K562 (cell line): ENCODE measurements around the gene DNAAF1. TPM values are rescaled to one million over a fixed set of nuclear protein-coding genes. Genes with fewer than 3 reads are reported as not detected.
A peak's percentile ranks its signal among the peaks of the same experiment; 100 is the strongest.

Experiments
- ATF3 ChIP-seq, 2 experiments: fragments of 450-650 bp in 1 of 2; sonication (generic) in 1 of 2; formaldehyde crosslinking in 1 of 2; IDR thresholded peaks in 1 of 2; conservative IDR thresholded peaks in 1 of 2; 2 replicates each; pipeline versions ENCODE4 v1.6.1 to v1.8.1; 2016 to 2023; ENCODE audit warnings: mild to moderate bottlenecking in 2 of 2, moderate library complexity in 2 of 2, inconsistent platforms in 1 of 2, missing genetic modification reagents in 1 of 2
- E2F4 ChIP-seq: sonication (generic); formaldehyde crosslinking; IDR thresholded peaks from 2 replicates; pipeline ENCODE4 v1.8.0; 2022; ENCODE audit warnings: mild to moderate bottlenecking, low read depth, missing genetic modification reagents
- HDAC3 ChIP-seq: fragments of 450-650 bp; IDR thresholded peaks from 2 replicates; pipeline ENCODE4 v1.6.1; 2018; ENCODE audit warnings: borderline replicate concordance, mild to moderate bottlenecking, moderate library complexity; ENCODE audit not compliant: partially characterized antibody
- KLF6 ChIP-seq: fragments of 250-450 bp; sonication (Bioruptor Pico); IDR thresholded peaks from 2 replicates; pipeline ENCODE4 v1.4.0; 2020; ENCODE audit warnings: mild to moderate bottlenecking, moderate library complexity, borderline replicate concordance
- MEIS2 ChIP-seq: fragments of 450-650 bp; IDR thresholded peaks from 2 replicates; pipeline ENCODE4 v1.6.1; 2014; ENCODE audit warnings: mild to moderate bottlenecking; ENCODE audit not compliant: partially characterized antibody
- MNT ChIP-seq, 2 experiments: fragments of 450-650 bp; conservative IDR thresholded peaks; 2 replicates each; pipeline ENCODE4 v1.6.1; 2017; ENCODE audit warnings: mild to moderate bottlenecking in 2 of 2, moderate library complexity in 2 of 2
- NCOA2 ChIP-seq, 2 experiments: fragments of 450-650 bp; IDR thresholded peaks; 2 replicates each; pipeline ENCODE4 v1.6.1; 2018; ENCODE audit warnings: mild to moderate bottlenecking in 2 of 2, moderate library complexity in 1 of 2; ENCODE audit not compliant: partially characterized antibody in 2 of 2
- PHTF2 ChIP-seq: fragments of 250-450 bp; sonication (Bioruptor Pico); IDR thresholded peaks from 2 replicates; pipeline ENCODE4 v1.5.0; 2021; ENCODE audit warnings: mild to moderate bottlenecking
- SIRT6 ChIP-seq: IDR thresholded peaks from one replicate; pipeline ENCODE4 v1.6.1; 2012; ENCODE audit warnings: low read depth, mild to moderate bottlenecking, control low read depth, inconsistent platforms, low read length, moderate library complexity
- WHSC1 ChIP-seq: IDR thresholded peaks from one replicate; pipeline ENCODE4 v1.6.1; 2012; ENCODE audit warnings: low read length, control low read depth, inconsistent platforms
- ZNF124 ChIP-seq: sonication (generic); formaldehyde crosslinking; IDR thresholded peaks from 2 replicates; pipeline ENCODE4 v1.8.1; 2022; ENCODE audit warnings: missing genetic modification reagents
- ZNF277 ChIP-seq: fragments of 250-450 bp; sonication (Bioruptor Pico); IDR thresholded peaks from 2 replicates; pipeline ENCODE4 v1.8.0; 2022; ENCODE audit warnings: inconsistent platforms, mild to moderate bottlenecking, moderate library complexity, borderline replicate concordance
- polyA plus RNA-seq, 8 experiments: library from polyadenylated mRNA; depleted of rRNA in 4 of 8; stranded (reverse) in 5 of 8; unstranded in 3 of 8; fragments of >200 nt; fragmentation: Nextera tagmentation in 2 of 8; fragmentation: Illumina TruSeq in 1 of 8; extraction: Ambion mirVana in 2 of 8; extraction: Trizol in 1 of 8; gene quantifications; 2 replicates each; pipeline versions ENCODE4 v1.2.1 to v1.2.3, GENCODE V29; 2011 to 2014; ENCODE audit warnings: inconsistent platforms in 1 of 8, missing spikeins in 1 of 8
- total RNA-seq, 7 experiments: library from RNA; depleted of rRNA in 6 of 7; stranded (reverse); fragments of >200 nt in 6 of 7; fragmentation: Illumina TruSeq in 2 of 7; extraction: Trizol in 2 of 7; gene quantifications; 2 replicates each; pipeline versions ENCODE4 v1.2.1 to v1.2.3, GENCODE V29; 2011 to 2021; ENCODE audit warnings: low replicate concordance in 1 of 7
- TF ChIP-seq, protein P1 (sequence below): fragments of 150-350 bp; conservative IDR thresholded peaks from 2 replicates; pipeline ENCODE4 v1.6.1; 2014; ENCODE audit warnings: low read length
- TF ChIP-seq, protein P2 (sequence below), 3 experiments: IDR thresholded peaks in 2 of 3; conservative IDR thresholded peaks in 1 of 3; 2 replicates each; pipeline ENCODE4 v1.5.1; 2011 to 2012; ENCODE audit warnings: low read length in 3 of 3, mild to moderate bottlenecking in 3 of 3, control low read depth in 2 of 3, improper control_type of control experiment in 1 of 3, inconsistent platforms in 1 of 3, low read depth in 1 of 3, mixed read lengths in 1 of 3, moderate library complexity in 1 of 3; ENCODE audit not compliant: insufficient read depth in 2 of 3
- TF ChIP-seq, protein P3 (sequence below): sonication (generic); formaldehyde crosslinking; IDR thresholded peaks from 2 replicates; pipeline ENCODE4 v1.9.0; 2022; ENCODE audit warnings: mild to moderate bottlenecking, missing genetic modification reagents

Gene DNAAF1
- total and polyA plus RNA-seq, 9 of the 15 experiments (the other 6 are each of a cell fraction or from before 2014, with no cell fraction given), result 0.01 TPM; not detected in 8

GRCh38 chr16:84156342-84156784 is 11.3 kb downstream of the DNAAF1 start (continued):
- TF ChIP-seq WHSC1, result no peak
- no peak for TF ChIP-seq MNT (conservative IDR thresholded peaks at IDR 0.05)
- TF ChIP-seq SIRT6, result no peak
- TF ChIP-seq ATF3 (IDR thresholded peaks at IDR 0.05), result 0 out of 2 replicates have a peak, but pooled peaks have one; percentile 31
- TF ChIP-seq ATF3 (CRISPR knock-in tag; conservative IDR thresholded peaks at IDR 0.05), result no peak
- TF ChIP-seq PHTF2 (CRISPR knock-in tag), result no peak
- no peak for TF ChIP-seq E2F4
- no peak for TF ChIP-seq ZNF124
- no peak for TF ChIP-seq KLF6 (CRISPR knock-in tag)
- TF ChIP-seq HDAC3, result no peak
- TF ChIP-seq, protein P1, sequence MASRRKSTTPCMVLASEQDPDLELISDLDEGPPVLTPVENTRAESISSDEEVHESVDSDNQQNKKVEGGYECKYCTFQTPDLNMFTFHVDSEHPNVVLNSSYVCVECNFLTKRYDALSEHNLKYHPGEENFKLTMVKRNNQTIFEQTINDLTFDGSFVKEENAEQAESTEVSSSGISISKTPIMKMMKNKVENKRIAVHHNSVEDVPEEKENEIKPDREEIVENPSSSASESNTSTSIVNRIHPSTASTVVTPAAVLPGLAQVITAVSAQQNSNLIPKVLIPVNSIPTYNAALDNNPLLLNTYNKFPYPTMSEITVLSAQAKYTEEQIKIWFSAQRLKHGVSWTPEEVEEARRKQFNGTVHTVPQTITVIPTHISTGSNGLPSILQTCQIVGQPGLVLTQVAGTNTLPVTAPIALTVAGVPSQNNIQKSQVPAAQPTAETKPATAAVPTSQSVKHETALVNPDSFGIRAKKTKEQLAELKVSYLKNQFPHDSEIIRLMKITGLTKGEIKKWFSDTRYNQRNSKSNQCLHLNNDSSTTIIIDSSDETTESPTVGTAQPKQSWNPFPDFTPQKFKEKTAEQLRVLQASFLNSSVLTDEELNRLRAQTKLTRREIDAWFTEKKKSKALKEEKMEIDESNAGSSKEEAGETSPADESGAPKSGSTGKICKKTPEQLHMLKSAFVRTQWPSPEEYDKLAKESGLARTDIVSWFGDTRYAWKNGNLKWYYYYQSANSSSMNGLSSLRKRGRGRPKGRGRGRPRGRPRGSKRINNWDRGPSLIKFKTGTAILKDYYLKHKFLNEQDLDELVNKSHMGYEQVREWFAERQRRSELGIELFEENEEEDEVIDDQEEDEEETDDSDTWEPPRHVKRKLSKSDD, result no peak
- TF ChIP-seq, protein P2, sequence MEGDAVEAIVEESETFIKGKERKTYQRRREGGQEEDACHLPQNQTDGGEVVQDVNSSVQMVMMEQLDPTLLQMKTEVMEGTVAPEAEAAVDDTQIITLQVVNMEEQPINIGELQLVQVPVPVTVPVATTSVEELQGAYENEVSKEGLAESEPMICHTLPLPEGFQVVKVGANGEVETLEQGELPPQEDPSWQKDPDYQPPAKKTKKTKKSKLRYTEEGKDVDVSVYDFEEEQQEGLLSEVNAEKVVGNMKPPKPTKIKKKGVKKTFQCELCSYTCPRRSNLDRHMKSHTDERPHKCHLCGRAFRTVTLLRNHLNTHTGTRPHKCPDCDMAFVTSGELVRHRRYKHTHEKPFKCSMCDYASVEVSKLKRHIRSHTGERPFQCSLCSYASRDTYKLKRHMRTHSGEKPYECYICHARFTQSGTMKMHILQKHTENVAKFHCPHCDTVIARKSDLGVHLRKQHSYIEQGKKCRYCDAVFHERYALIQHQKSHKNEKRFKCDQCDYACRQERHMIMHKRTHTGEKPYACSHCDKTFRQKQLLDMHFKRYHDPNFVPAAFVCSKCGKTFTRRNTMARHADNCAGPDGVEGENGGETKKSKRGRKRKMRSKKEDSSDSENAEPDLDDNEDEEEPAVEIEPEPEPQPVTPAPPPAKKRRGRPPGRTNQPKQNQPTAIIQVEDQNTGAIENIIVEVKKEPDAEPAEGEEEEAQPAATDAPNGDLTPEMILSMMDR (IDR thresholded peaks at IDR 0.05 in 2 of 3, conservative IDR thresholded peaks at IDR 0.05 in 1 of 3; ENCODE audit: insufficient read depth in 2 of 3, low read depth in 1 of 3, low read length in 3 of 3), result peak in 2 of 3 experiments; percentile 14 to 21; a peak in 1 of 6 replicates
- TF ChIP-seq MEIS2, result peak; percentile 17
- TF ChIP-seq, protein P3, sequence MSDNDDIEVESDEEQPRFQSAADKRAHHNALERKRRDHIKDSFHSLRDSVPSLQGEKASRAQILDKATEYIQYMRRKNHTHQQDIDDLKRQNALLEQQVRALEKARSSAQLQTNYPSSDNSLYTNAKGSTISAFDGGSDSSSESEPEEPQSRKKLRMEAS, result no peak
- TF ChIP-seq NCOA2 (IDR thresholded peaks at IDR 0.05; ENCODE audit: partially characterized antibody in 2 of 2), result no peak
- TF ChIP-seq ZNF277 (CRISPR knock-in tag), result no peak
